Uterus (tissue), 4 donors: ENCODE results near the gene SLC25A39. TPM values are rescaled to one million over a fixed set of nuclear protein-coding genes. Genes with fewer than 3 reads are reported as not detected.

ENCODE experiments used
- DNase-seq, 2 donors: peaks; one replicate each; pipeline ENCODE4 v3.0.0-alpha.2; 2019 to 2020
- H3K27ac ChIP-seq, 2 donors: fragments of 200-600 bp; sonication (generic); 1 replicate in 1 of 2; 2 replicates in 1 of 2; pipeline ENCODE4 v1.5.1; 2016 to 2018
- H3K27me3 ChIP-seq, 2 donors: fragments of 200-600 bp; sonication (generic); one replicate each; pipeline ENCODE4 v1.5.1; 2018 to 2019; ENCODE audit warnings: control low read depth in 1 of 2
- H3K36me3 ChIP-seq, 2 donors: fragments of 200-600 bp; sonication (generic); one replicate each; pipeline ENCODE4 v1.5.1; 2019; ENCODE audit warnings: control low read depth in 1 of 2
- H3K4me1 ChIP-seq, 2 donors: fragments of 200-600 bp; sonication (generic); one replicate each; pipeline ENCODE4 v1.5.1; 2018 to 2019; ENCODE audit warnings: control low read depth in 1 of 2
- H3K4me3 ChIP-seq, 2 donors: fragments of 200-600 bp; sonication (generic); 1 replicate in 1 of 2; 2 replicates in 1 of 2; pipeline ENCODE4 v1.5.1; 2018 to 2019; ENCODE audit warnings: mild to moderate bottlenecking in 1 of 2
- H3K9me3 ChIP-seq, 2 donors: fragments of 200-600 bp; sonication (generic); one replicate each; pipeline ENCODE4 v1.5.1; 2019; ENCODE audit warnings: control low read depth in 1 of 2
- CTCF ChIP-seq, 4 experiments: fragments of 200-600 bp in 2 of 4; fragments of 450-650 bp in 2 of 4; sonication (generic) in 2 of 4; IDR thresholded peaks; one replicate each; pipeline ENCODE4 v1.5.1; 2016 to 2019; ENCODE audit warnings: antibody characterized with exemption in 4 of 4, mild to moderate bottlenecking in 2 of 4, moderate library complexity in 1 of 4
- POLR2A ChIP-seq, 2 donors: fragments of 450-650 bp; IDR thresholded peaks; one replicate each; pipeline ENCODE4 v1.6.1; 2016; ENCODE audit warnings: antibody characterized with exemption in 2 of 2, mild to moderate bottlenecking in 1 of 2, moderate library complexity in 1 of 2
- intact Hi-C: fragments of 100-400 bp; cut with DNase I; formaldehyde crosslinking; loops from one replicate; pipeline ENCODE4 v1.15.1; 2023; ENCODE audit warnings: low total_unique reads
- total RNA-seq, 4 donors: library from RNA; depleted of rRNA in 3 of 4; stranded (reverse); fragments of >200 nt in 3 of 4; gene quantifications; one replicate each; pipeline versions ENCODE4 v1.1.0 to v1.2.4, GENCODE V29; 2014 to 2023
- donor health status: DM: yes; HTN: yes; CAD: no.

The SLC25A39 gene
- total RNA-seq, 4 donors from 2014 or later: 41.9 to 77.6 (median 50.7) TPM

GRCh38 chr17:44284024-44284400 is 40.6 kb downstream of the SLC25A39 start:
- H3K9me3 ChIP-seq: no peaks in the 10 kb centered on the region
- DNase-seq: no peak
- no peaks in the 10 kb centered on the region for H3K36me3 ChIP-seq
- H3K27ac ChIP-seq: no peak overlapping the region
- H3K27me3 ChIP-seq: no peaks in the 10 kb centered on the region
- intact Hi-C loops: no loop called here
- TF ChIP-seq POLR2A (IDR thresholded peaks at IDR 0.05) (no peak), CTCF (IDR thresholded peaks at IDR 0.05) (no peak)
- no peaks in the 10 kb centered on the region for H3K4me1 ChIP-seq
- H3K4me3 ChIP-seq: no peak overlapping the region

GRCh38 chr17:44283344-44284023 is 41.1 kb downstream of the SLC25A39 start:
- no peak for DNase-seq
- intact Hi-C loops: no loop called here
- Histone ChIP-seq H3K27ac (no peak overlapping the region), H3K9me3 (no peaks in the 10 kb centered on the region), H3K36me3 (no peaks in the 10 kb centered on the region), H3K27me3 (no peaks in the 10 kb centered on the region), H3K4me3 (no peak overlapping the region), H3K4me1 (no peaks in the 10 kb centered on the region)
- TF ChIP-seq CTCF (IDR thresholded peaks at IDR 0.05): no peak
- TF ChIP-seq POLR2A (IDR thresholded peaks at IDR 0.05): no peak

- H3K9me3 ChIP-seq: no peaks in the 10 kb centered on the region
- intact Hi-C loops: no loop called here
- no peaks in the 10 kb centered on the region for H3K27me3 ChIP-seq
- no peak for TF ChIP-seq CTCF (IDR thresholded peaks at IDR 0.05)
- TF ChIP-seq POLR2A (IDR thresholded peaks at IDR 0.05): no peak
- H3K4me1 ChIP-seq: no peaks in the 10 kb centered on the region
- H3K4me3 ChIP-seq: no peak overlapping the region
- no peaks in the 10 kb centered on the region for H3K36me3 ChIP-seq
- H3K27ac ChIP-seq: no peak overlapping the region
- DNase-seq: no peak
Measured at GRCh38 chr17:44282264-44282663, 42.4 kb downstream of the SLC25A39 start.

GRCh38 chr17:44281570-44281969 is 43.1 kb downstream of the SLC25A39 start:
- H3K27ac ChIP-seq: no peak overlapping the region
- intact Hi-C loops: no loop called here
- H3K36me3 ChIP-seq: no peaks in the 10 kb centered on the region
- TF ChIP-seq POLR2A (IDR thresholded peaks at IDR 0.05) (no peak), CTCF (IDR thresholded peaks at IDR 0.05) (no peak)
- H3K4me3 ChIP-seq: no peak overlapping the region
- DNase-seq: no peak
- H3K27me3 ChIP-seq: no peaks in the 10 kb centered on the region
- H3K4me1 ChIP-seq: no peaks in the 10 kb centered on the region
- H3K9me3 ChIP-seq: no peaks in the 10 kb centered on the region

GRCh38 chr17:44280392-44280937 is 44.2 kb downstream of the SLC25A39 start:
- H3K4me3 ChIP-seq: no peak overlapping the region
- H3K4me1 ChIP-seq: no peaks in the 10 kb centered on the region
- intact Hi-C loops: no loop called here
- TF ChIP-seq POLR2A (IDR thresholded peaks at IDR 0.05): no peak
- TF ChIP-seq CTCF (IDR thresholded peaks at IDR 0.05): no peak
- no peaks in the 10 kb centered on the region for H3K9me3 ChIP-seq
- DNase-seq: no peak
- H3K27ac ChIP-seq: peak overlapping the region in 1 of 2 donors; percentile 39
- H3K36me3 ChIP-seq: no peaks in the 10 kb centered on the region
- no peaks in the 10 kb centered on the region for H3K27me3 ChIP-seq
